ENCODE measurements around the gene LRRC27. TPM values are rescaled to one million over a fixed set of nuclear protein-coding genes. Genes with fewer than 3 reads are reported as not detected.
"Not testable (repeated sequence)": the region's sequence is repeated elsewhere in the genome, so short reads cannot be mapped to it uniquely, and the experiment has no call there.

LRRC27 gene
- polyA plus RNA-seq, 3 donors = 25.4 to 33.2 (median 25.5) TPM

DNA sequence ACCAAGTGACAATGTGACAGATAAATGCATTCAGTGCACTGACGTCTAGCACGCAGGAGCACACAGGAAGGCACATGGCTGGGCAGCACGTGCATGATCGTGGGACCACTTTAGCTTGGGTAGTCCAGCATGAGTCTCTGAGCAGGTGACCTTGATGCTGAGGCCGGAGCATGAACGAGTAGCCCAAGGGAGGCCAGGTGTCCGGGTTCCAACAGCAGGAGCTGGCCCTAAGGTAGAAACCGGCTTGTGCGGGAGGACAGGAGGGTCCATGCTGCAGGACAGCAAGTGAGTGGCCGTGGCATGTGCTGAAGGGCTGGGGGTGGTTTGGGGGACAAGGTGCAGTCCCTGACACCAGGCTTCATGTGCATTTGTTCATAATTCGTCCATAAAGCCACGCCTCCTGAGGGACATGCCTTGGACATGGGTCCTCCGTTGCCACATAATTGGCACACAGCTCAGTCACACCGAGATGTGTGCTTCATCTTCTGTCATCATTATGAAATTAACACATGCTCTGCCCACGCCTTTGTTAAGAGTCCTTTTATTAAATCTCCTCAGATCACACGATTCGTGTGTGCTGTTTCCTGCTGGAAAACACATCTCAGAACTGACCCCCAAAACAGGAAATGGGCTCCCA lies 21.2 kb upstream of the LRRC27 start:
- no peak for DNase-seq

- no peak for DNase-seq
These were observed 20.6 kb upstream of the LRRC27 start for GRCh38 chr10:132311338-132311939.

DNA sequence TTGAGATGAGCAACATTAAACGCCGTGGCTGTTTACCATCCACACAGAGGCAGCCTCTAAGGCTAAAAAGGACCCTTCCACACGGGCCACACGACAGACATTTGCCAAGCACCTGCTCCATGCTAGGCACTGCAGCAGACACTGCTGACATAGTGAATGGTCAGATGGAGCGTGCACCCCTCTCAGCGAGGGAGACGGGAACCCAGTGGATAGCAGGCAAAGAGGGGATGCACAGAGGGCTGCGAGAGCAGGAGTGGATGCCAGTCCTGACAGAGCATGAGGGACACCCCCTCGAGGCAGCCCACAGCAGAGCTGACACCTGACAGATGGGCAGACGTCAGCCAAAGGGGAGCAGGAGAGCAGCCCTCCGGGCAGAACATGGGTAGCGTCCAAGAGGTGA lies 18.7 kb upstream of the LRRC27 start:
- DNase-seq = no peak

- no peak for DNase-seq
These were observed 18.1 kb upstream of the LRRC27 start for GRCh38 chr10:132313865-132314264.

GRCh38 chr10:132314336-132314735 lies 17.7 kb upstream of the LRRC27 start:
- DNase-seq = no peak

DNA sequence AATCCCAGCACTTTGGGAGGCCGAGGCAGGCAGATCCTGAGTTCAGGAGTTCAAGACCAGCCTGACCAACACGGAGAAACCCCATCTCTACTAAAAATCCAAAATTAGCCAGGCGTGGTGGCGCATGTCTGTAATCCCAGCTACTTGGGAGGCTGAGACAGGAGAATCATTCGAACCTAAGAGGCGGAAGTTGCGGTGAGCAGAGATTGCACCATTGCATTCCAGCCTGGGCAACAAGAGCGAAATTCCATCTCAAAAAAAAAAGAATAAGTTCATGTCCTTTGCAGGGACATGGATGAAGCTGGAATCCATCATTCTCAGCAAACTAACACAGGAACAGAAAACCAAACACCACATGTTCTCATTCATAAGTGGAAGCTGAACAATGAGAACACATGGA lies 17.1 kb upstream of the LRRC27 start:
- not testable (repeated sequence) for DNase-seq

- DNase-seq = no peak
These were observed 15.9 kb upstream of the LRRC27 start for GRCh38 chr10:132316133-132316532.

- not testable (repeated sequence) for DNase-seq
These were observed 14.5 kb upstream of the LRRC27 start for GRCh38 chr10:132317477-132317876.

DNA sequence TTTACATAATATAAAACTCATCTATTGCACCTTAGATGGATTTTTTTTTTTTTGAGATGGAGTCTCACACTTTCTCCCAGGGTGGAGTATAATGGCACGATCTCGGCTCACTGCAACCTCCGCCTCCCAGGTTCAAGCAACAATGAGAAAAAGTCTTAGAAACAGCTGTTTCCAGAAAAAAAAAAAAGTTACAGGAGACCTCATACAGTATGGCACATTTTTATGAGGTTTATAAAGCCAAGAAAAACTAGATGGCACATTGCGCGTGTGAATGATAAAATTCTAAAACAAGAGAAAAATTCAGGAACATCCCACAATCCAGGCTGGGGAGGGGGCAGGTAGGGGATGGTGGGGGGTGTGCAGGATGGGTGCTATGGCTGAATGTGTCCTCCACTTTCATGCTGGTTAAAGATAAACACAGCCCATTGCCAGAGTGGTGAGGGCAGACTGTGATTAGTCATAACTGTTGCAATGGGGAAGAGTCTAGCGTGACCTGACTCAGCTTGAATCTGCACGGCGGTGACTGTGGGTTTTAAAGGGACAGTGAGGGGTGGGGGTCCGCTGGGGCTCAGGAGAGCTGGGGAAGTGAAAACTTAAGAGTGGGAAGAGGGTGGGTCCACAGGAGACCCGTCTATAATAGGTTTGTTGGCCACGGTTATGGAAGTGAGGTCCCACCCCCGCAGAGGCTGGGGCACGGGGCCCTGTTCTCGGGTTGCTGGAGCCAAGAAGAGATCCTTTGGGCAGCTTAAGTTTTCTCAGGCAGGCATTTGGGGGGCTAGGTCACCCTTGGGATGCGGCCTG lies 11.9 kb upstream of the LRRC27 start:
- DNase-seq = no peak

DNA sequence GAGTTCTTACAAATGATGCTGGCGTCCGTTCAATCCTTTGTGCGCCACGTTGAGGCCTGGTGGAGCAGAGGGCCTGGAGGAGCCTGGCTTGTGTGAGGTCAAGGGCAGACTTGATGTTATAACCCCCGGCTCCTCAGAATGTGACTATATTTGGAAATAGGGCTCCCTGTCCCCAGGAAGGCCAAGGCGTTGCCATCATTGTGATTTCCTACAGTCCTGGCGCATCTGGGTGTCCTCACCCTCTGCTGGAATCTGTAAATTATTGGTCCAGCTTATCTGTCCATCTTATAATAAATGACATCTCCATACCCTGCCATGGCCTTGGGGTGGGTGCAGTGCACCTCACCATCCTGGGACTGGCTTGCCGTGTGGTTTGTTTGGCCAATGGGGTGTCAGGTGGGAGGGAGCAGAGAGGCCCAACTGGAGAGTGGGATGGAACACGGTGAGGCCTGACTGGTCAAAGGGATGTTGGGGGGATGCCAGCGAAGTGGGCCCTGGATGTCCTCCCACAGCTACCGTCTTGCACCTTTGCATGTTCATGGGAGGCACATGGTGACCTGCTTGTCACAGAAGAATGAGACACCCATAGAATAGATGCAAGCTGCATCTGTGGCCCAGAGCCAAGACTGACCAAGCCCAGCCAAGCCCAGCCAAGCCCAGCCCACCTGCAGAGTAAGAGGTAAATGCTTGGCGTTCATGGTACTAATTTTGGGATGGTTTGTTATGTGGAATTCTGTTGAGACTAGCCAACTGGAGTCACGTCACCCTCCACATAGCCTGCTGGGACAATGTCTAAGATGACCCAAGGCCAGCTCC lies 11.1 kb upstream of the LRRC27 start:
- DNase-seq = no peak

DNA sequence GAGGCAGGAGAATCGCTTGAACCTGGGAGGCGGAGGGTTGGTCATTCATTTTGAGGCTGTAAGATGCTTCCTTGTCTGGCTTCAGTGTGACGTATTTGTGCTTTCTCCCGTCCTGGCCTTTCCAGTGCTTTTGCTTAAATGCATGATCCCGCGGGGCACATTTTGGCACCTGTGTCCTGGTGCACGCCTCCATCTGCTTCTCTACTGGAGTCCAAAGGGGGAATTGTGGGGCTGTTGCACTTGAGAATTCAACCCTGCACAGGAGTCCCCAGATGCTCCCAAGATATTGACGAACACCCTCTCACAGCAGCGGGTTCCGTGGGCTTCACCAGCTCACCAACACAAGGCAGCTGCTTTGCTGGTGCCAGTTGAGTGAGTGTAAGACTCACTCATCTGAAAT lies 10.3 kb upstream of the LRRC27 start:
- DNase-seq = no peak

DNA sequence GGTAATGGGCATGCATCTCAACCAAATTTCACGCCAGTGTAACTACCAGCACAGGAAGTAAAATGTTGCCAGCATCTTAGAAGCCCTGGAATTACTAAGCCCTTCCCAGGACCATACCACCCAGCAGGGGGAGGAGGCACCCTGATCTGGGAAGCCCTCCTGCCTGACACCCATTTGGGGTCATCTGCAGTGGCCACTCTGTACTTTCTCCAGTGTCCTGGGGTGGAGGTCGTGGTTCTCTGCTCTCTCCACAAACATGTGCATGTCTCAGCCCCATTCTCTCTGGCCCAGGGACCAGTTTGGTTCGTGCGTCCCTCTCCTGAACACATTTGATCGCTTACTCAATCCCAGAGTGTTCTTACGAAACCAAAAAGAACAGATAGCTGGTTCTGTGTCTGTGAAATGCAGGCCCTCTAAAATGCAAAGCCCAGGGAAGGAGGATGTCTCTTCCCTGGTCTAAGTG lies 9.4 kb upstream of the LRRC27 start:
- no peak for DNase-seq

DNA sequence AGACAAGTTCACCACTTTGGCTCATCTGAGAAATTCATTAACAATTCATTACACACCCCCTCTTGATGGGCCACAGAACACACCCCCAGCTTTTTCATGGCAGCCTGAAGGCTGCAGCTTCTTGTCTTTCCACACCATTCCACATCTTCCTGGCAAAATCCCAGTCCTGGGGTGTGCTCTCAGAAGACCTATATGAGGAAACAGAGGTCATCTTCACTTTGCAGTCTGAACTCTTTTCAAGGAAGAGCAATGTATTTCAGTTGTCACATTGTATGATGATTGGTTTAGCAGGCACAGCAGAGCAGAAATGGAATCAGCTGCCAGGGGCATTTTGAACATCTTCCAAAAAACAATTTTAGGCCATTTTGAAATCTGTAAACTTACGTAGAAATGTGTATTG lies 7.8 kb upstream of the LRRC27 start:
- no peak for DNase-seq

DNA sequence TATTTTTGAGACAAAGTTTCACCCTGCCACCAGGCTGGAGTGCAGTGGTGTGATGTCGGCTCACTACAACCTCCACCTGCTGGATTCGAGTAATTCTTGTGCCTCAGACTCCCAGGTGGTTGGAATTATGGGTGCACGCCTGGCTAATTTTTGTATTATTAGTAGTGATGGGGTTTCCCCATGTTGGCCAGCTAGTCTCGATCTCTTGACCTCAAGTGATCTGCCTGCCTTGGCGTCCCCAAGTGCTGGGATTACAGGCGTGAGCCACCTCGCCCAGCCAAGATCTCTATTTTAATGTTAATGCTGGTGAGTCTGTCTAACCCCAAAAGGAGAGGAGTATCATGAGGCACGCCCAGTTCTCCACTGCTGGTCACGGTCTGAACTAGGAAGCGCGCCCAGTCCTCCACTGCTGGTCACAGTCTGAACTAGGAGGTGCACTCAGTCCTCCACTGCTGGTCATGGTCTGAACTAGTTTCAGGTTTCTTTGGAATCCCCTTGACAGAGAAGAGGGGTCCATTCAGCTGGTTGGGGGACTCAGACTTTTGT lies 5.6 kb upstream of the LRRC27 start:
- no peak for DNase-seq

GRCh38 chr10:132326925-132327324 lies 5.1 kb upstream of the LRRC27 start:
- DNase-seq = no peak

GRCh38 chr10:132328106-132328505 lies 3.9 kb upstream of the LRRC27 start:
- no peak for DNase-seq

DNA sequence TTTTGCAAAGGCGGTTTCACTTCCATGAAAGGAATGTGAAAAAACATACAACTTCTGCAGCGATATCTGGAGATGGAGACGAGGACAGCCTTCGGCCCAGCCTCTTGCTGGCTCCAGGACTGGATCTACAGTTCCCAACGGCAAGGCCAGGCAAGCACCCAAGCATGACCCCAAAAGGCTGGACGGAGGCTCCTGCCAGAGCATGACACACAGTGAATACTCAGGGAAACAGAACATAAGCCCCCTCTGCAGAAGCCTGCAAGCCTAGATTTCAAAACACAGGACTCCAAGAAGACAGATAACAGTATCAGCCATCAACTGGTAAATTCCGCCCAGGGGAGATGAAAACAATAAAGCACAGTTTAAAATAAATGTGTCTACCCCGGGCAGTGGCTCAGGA lies 3.3 kb upstream of the LRRC27 start:
- no peak for DNase-seq

GRCh38 chr10:132329565-132330485 lies 2.2 kb upstream of the LRRC27 start:
- DNase-seq = peak; percentile 58

GRCh38 chr10:132330486-132330833 lies 1.5 kb upstream of the LRRC27 start:
- no peak for DNase-seq

- DNase-seq = no peak
These were observed 401 bp downstream of the LRRC27 start for GRCh38 chr10:132332433-132332754.

- no peak for DNase-seq
These were observed 1.4 kb downstream of the LRRC27 start for GRCh38 chr10:132333386-132333785.

All from renal pelvis (tissue), 4 donors.